Stimulated activated CD8-positive, alpha-beta memory T cell treated with anti-CD3 and anti-CD28 coated beads, Interleukin-4, amount 100 ng/mL, for 1 hour (primary cell): ENCODE data around the gene SIX2.

ENCODE experiments used
- DNase-seq, 2 donors: peaks; one replicate each; pipeline ENCODE4 v3.0.0-alpha.2; 2020; ENCODE audit warnings: low read depth in 2 of 2, low spot score in 1 of 2

The SIX2 gene

GRCh38 chr2:45002686-45003085 is 6.6 kb downstream of the SIX2 start:
- DNase-seq = no peak

GRCh38 chr2:45001869-45002385 is 7.3 kb downstream of the SIX2 start:
- DNase-seq = no peak

GRCh38 chr2:45000921-45001868 is 8.1 kb downstream of the SIX2 start:
- no peak for DNase-seq

DNA sequence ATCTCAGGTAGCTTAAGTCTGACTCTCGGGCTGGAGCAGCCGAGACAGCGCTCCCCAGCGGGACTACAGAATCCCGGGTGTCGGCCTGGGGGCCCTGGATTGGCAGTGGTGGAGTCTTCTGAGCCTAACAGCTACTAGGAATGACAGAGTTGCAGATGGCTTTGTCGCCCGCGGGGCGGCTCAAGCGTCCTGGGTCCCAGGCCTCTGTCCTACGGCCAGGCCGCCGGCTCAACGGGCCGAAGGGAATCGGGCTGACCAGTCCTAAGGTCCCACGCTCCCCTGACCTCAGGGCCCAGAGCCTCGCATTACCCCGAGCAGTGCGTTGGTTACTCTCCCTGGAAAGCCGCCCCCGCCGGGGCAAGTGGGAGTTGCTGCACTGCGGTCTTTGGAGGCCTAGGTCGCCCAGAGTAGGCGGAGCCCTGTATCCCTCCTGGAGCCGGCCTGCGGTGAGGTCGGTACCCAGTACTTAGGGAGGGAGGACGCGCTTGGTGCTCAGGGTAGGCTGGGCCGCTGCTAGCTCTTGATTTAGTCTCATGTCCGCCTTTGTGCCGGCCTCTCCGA is 8.8 kb downstream of the SIX2 start:
- DNase-seq = no peak

- no peak for DNase-seq
Observed at GRCh38 chr2:44999540-44999939, 9.7 kb downstream of the SIX2 start.

DNA sequence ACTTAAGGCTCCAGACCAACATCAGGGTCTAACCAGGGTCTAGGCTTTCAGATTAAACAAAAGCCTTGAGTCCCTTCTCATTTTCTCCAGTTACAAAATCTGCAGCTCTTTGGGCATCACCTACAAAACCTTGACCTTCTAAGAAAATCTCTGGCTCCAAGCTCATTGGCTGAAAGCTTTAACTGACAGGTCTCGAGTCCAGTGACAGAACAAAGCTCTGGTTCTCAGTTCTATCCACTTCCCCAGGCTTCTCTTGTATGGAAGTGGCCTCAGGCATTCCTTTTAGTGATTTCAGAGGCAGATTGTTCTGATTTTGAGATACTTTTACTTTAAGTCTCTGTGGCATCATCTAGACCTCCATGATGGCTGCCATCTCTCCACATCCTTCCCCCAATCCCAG is 11.3 kb downstream of the SIX2 start:
- DNase-seq = no peak

- DNase-seq = no peak
Observed at GRCh38 chr2:44996356-44996755, 12.9 kb downstream of the SIX2 start.

DNA sequence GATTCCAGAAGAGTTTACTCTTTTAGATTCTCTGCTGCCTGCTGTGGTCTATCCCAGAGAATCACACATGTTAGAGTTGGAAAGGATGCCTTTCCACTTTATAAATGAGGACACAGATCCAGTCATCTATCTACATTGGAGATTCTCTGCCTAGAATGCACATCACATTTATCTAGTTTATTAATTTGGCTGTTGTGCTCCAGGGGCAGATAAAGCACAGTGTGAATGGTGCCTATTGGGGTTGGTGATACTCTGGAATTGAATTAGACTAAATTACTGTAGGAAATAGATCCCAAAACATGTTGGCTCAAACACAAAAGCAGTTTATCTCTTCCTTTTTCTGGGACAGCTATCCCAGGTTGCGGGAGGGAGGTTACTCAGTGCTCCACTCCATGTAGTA is 14.9 kb downstream of the SIX2 start:
- DNase-seq = no peak

- DNase-seq = no peak
Observed at GRCh38 chr2:44989176-44989575, 20.1 kb downstream of the SIX2 start.

- no peak for DNase-seq
Observed at GRCh38 chr2:44983836-44984604, 25.2 kb downstream of the SIX2 start.

DNA sequence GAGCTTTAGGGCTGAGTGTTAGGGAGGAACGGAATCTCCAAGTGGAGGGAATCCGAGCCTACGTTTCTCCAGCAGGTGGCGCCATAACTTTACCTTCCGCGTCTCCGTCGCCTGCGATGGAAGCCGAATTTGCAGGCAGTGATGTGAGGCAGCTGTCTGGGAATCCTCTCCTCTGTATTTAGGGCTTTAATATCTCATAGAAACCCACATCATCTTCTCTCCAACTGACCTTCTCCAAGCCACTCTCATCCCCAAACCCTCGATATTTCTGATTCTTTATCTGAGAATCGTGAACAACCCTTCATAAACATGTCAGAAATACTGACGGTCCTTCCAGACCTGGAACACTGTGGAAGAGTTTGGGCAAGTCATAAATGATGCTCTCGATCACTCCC is 27.5 kb downstream of the SIX2 start:
- DNase-seq = peak; percentile 17 to 52

GRCh38 chr2:44980751-44981713 is 28.2 kb downstream of the SIX2 start:
- DNase-seq = no peak

DNA sequence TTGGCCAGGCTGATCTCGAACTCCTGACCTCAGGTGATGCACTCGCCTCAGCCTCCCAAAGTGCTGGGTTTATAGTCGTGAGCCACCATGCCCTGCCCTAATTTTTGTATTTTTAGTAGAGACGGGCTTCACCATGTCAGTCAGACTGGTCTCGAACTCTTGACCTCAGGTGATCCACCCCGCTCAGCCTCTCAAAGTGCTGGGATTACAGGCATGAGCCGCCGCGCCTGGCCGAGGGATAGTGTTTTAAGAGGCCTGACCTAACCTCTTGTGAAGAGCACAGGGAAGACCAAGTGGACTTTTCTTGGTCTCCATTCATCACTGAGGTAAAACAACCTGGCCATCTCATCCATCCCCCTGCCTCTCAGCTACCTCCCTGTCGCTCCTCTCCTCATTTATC is 29.7 kb downstream of the SIX2 start:
- DNase-seq = no peak

DNA sequence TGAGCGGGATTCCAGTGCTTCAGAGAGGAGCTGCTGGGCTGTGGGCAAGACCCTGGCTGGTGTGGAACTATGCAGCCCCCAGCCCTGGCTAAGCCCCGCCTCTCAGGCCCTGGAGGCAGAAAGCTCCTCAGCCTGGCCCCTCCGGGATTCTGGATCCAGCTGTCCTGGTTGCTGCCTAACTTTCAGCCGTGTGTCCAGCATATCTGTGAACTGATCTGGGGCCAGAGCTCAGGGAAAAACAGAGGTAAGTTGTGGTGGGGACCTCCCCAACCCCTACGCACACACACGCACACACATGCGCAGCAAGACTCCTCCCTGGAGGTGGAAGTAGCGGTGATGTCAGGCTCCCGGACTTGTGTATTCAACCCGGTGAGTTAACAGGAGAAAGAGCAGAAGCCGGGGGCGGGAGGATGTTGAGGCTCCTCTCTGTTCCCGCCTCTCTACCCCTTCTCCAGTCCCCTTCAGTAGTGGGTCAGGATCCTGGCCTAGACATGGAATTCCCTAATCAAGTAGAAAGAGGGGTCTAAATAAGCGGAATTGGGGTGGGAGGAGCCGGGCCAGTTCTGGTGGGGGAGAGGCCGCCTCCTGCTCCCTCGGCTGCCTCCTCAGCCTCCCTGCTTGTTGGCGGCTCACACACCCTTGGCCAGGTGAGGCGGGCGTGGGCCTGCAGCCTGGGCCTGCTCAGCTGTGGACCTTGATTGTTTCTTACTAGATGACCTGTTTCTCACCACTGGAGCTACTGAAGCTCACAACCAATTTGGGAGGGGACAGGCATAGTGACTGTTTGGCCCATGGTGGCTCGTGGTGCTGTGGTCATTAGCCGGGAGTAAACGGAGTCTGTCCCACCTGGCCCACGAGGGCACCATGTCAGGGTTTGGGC is 33.4 kb downstream of the SIX2 start:
- no peak for DNase-seq

DNA sequence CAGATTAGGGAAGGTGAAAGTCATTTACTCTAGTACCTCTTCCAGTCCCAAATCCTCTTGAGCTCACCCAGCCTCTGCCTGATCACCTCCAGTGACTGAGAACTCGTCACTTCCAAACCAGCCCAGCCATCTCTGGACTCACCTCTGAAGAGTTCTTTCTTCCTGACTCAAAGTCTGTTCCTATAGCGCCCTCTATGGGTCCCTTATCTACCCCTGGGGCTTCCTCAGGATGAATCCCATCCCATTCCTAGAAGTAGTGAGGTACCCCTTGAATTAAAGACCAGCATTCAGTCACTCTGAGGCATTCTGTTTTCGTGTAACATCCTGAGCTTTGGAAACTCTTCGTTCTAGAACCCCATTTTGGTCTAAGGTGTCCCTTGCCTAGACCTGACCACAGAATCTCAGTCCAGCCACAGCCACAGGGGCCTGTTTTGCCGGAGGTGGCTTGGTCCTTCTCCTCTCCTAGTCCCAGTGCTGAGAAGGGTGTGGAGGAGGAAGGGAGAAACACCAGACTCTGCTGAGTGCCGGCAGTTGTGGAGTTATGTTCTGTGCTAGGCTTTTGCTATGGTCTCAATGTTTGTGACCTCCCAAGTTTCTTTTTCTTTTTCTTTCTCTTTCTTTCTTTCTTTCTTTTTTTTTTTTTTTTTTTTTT is 35.1 kb downstream of the SIX2 start:
- DNase-seq = no peak

DNA sequence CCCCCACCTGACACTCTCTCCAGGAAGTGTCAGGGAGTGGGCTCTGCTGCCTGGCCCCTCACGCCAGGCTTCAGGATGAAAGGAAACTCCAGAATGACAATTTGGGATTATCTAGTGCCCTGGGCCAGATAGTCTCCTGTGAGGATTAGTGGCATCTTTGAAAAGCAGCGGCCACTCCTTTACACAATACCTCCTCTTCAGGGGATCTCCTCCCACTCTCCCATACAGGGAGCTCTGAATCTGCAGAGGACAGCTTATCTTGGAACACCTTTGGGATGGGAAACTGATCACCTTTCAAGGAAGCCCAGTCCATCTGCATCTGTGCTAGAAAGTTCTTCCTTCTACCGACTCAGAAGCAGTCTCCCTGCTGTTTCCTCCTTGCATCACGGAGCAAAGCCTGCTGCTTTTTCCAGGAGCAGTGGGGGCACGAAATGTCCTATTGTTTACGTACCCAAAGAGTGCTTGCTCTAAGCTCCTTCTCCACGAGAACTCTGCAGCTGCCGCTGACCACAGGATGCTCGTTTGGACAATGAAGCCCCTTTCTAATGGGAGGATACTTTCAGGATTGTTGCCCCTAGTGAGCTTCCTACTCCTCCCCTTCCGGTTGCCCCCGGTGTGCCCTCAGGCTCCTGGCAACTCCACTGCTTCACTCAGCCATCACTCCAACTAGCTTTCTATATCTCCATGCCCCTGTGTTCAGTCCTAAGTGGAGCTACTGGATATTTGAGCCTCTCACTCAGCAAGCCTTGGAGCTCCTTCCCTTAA is 36.3 kb downstream of the SIX2 start:
- no peak for DNase-seq

GRCh38 chr2:44970846-44971450 is 38.3 kb downstream of the SIX2 start:
- DNase-seq = no peak

GRCh38 chr2:44969936-44970335 is 39.3 kb downstream of the SIX2 start:
- no peak for DNase-seq
